IPS DF 4.7 (cell line): Measurements from ENCODE around the gene RHEBL1.

Source experiments
- DNase-seq: peaks from one replicate; pipeline ENCODE4 v3.0.0-alpha.2; 2013; ENCODE audit warnings: low spot score; ENCODE audit errors: extremely low read depth

The RHEBL1 gene

GRCh38 chr12:49055092-49055491 is 14.7 kb downstream of the RHEBL1 start:
- DNase-seq, result no peak

DNA sequence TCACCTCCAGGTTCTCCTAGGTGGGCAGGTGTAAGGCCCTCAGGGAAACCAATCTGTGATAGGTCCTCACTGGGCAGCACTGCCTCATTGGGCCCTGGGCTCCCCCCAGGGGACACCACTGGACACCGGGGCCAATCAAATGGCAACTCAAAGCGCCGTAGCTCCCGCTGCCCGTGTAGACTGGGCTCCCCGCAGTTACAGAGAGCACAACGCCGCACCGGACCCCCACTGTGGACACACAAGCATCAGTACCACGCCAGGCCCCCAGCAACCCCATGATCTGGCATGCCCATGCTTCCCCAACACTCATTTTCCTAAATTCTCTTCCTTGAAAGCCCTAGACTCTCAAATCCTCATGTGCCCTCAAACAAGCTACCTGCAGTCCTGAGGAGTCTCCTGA is 15.3 kb downstream of the RHEBL1 start:
- no peak for DNase-seq

DNA sequence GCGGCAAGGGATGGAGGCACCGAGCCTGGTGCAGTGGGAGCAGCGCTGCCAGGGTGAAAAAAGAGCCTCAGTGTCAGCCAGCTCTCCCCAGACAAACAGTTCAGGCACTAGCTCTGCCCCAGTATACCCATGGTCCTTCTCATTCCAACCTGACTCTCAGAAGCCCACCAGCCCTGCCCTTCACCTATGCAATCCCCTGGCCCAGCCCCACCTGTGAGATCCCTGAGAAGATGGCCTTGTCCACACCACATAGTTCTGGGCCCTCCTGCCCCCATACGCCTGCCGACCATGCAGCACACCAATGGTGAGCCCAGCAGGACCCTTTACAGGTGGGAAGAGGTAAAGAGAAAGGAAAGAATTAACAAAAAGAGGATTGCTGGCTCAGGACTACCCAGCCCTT is 15.7 kb downstream of the RHEBL1 start:
- no peak for DNase-seq

GRCh38 chr12:49052451-49053208 is 17.1 kb downstream of the RHEBL1 start:
- DNase-seq, result no peak

DNA sequence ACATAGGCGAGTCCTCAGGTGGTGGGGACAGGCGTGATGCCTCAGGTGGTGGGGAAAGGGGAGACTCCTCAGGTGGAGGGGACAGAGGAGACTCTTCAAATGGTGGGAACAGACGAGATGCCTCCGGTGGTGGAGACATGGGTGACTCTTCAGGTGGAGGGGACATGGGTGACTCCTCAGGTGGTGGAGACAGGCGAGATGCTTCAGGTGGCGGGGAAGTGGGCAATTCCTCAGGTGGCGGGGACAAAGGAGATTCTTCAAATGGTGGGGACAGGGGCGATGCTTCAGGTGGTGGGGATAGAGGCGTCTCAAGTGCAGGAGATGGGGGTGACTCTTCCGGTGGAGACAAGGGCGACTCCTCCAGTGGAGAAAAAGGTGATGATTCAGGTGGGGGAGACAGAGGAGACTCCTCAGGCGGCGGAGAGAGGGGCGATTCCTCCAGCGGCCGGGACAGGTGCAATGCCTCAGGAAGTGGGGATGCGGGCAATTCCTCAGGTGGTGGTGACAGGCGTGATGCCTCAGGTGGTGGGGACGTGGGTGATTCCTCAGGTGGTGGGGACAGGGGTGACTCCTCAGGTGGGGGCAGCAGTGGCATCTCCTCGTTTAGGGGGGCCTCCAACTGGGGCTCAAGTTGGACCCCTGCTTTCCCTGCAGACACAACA is 17.9 kb downstream of the RHEBL1 start:
- DNase-seq, result no peak

DNA sequence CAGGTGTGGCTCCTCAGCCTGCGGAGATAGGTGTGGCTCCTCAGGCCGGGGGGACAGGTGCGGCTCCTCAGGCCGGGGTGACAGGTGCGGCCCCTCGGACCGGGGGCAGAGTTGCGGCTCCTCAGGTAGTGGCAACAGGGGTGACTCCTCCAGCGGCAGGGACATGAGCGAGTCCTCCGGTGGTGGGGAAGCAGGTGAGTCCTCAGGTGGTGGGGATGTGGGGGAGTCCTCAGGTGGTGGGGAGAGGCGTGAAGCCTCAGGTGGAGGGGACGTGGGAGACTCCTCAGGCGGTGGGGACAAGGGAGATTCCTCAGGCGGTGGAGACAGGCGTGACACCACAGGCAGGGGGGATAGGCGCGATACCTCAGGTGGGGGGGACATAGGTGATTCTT is 18.4 kb downstream of the RHEBL1 start:
- no peak for DNase-seq

DNA sequence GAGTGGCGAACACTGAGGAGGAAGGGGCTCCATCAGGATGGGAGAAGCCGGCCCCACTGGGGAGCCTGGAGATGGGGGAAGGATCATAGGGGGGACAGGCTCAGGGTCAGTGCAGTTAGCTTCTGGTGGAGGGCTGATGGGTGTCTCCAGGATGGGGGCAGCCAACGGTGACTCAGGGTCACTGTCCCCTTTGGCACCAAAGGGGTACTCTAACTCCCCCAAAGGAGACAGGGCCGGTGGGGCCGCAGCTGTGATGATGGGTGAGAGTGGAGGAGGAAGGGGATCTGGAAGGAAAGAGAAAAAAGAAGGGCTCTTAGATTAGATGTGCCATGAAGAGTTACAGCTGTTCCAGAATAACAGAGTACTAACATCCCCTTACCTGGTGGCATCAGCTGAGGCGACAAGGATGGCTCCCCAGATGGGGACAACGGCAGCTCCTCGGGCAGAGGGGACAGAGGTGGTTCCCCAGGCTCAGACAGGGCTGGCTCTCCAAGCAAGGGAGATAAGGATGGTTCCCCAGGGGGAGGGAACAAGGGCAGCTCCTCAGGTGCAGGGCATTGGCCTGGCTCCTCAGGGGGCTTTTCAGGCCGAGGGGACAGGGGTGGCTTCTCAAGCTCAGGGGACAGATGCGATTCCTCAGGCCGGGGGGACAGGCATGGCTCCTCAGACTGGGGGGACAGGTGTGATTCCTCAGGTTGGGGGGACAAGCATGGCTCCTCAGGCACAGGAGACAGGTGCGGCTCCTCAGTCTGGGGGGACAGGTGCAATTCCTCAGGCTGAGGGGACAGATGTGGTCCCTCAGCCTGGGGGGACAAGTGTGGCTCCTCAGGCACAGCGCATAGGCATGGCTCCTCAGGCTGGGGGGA is 19.0 kb downstream of the RHEBL1 start:
- DNase-seq, result no peak

- DNase-seq, result no peak
Observed at GRCh38 chr12:49049566-49050224, 20.1 kb downstream of the RHEBL1 start.

DNA sequence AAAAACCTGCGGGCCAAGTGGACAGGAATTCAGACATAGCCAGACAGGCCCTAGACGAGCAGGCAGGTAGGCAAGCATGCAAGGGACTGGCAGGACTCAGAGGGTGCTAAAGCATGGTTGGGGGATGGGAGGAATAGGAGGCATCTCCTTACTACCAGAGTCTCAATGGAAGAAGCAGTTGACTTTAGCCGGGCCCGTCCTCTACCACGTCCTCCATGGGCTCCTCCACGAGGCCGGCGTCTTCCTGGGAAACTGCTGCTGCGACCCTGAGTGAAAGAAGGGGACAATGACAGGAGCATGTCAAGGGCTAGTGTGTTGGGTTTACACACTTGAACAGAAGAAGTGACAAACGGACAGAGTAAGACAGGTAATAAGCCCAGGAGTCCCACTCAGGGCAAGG is 20.8 kb downstream of the RHEBL1 start:
- no peak for DNase-seq

DNA sequence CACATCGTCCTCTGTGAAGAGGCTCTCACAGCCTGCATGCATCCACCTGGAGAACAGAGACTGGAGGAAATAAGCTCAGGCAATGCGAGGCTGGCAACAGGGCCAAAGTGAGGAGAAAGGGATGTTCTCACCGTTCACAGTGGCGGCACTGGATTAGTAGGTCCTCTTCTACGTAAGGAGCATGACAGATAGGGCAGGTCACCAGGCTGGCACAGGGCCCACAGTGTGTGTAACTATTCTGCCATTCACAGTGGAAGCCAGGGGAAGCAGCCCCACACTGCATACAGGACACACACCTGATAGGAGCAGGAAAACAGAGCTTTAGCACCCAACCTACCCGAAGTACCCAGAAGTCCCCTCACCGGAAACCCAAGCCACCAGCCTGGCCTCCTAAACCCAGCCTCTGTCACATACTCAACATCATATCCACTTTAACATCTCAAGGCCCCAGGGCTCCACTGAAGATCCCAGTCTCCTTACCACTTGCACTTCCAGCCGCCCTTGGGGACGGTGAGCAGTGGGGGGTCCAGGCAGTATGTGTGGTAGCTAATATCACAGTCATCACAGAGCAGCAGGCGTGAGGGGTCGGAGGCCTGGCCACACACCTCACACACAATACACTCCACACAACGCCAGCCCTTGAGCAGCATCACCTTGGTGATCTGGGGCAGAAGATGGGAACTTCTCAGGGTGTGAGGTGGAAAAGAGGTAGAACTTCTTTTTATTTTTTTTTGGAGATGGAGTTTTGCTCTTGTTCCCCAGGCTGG is 23.5 kb downstream of the RHEBL1 start:
- no peak for DNase-seq

DNA sequence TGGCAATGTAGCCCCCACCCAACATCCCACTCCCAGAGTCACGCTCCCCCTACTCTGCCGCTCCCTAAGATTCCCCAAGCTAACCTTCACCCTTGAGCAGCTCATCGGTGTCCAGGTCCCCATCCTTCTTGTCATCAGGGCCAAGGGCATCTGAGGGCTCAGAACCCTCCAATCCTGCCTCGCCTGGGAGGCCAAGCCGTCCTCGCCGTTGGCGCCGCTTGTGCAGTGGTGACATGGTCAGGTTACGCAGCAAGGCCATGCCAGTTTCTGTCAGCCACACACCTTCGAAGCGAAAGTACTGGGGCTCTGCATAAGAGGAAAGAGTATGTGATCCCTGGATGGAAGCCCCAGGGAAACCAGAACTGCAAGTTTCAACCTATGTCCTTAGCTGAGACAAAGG is 25.1 kb downstream of the RHEBL1 start:
- DNase-seq, result no peak

DNA sequence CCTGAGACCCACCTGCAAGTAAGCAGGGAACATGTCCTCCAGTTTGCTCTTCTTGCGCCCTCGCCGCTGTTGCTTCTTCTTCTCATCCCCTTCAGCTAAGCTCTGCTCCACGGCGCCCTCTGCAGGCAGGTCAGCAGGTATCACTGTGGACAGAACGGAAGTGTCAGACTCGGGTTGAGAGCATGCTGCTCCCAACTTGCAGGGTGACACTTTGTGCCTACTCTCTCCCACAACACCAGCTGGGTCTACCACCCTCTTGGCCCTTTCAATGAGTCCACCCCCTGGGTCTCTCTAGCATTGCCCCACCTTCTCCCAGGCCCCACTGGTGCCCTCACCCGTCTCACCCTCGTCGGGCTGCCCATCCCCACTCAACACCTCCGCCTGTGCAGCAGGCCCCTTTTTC is 25.9 kb downstream of the RHEBL1 start:
- peak; percentile 30 for DNase-seq

- no peak for DNase-seq
Observed at GRCh38 chr12:49043241-49043640, 26.5 kb downstream of the RHEBL1 start.

DNA sequence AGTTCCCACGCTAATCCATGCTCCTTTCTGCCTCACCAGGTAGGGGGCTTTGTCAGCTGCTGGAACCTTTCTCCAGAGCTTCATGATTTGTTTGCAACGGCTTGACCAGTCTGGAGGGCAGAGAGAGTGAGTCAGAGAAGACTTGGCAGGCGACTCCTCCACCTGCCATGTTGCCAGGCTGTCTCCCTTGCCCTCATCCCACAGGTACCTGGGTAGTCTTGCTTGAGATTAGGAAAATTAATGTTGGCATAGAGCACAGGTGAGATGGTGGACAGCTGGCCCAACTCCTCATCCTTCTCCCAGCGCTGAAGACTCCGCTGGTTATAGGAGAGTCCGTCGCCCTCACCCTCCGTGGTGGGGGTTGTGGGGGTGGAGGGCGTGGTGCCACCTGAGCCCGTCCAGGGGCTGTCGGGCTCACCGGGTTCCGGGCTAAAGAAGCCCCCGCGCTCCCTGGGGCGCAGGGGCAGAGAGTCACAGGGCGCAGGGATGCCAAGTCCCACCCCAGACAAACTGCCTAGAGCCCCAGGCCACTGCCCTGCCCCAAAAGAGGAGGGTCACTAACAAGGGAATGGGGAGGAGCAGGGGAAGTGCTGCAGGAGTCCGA is 27.8 kb downstream of the RHEBL1 start:
- DNase-seq, result no peak

GRCh38 chr12:49041036-49041880 is 28.5 kb downstream of the RHEBL1 start:
- no peak for DNase-seq

- DNase-seq, result no peak
Observed at GRCh38 chr12:49040364-49040855, 29.4 kb downstream of the RHEBL1 start.

- DNase-seq, result no peak
Observed at GRCh38 chr12:49039421-49040363, 30.1 kb downstream of the RHEBL1 start.

- DNase-seq, result no peak
Observed at GRCh38 chr12:49038291-49038955, 31.4 kb downstream of the RHEBL1 start.
